OCI-M1 (cell line): ENCODE results near the gene POLA1.
A peak's percentile ranks its signal among the peaks of the same experiment; 100 is the strongest.

Source experiments
- DNase-seq: peaks from one replicate; lab custom pipeline; 2025; lab: John Stamatoyannopoulos, UW

POLA1 gene

GRCh38 chrX:25010784-25011588 is 317.3 kb downstream of the POLA1 start:
- no peak for DNase-seq

- no peak for DNase-seq
Measured at GRCh38 chrX:25011589-25012432, 318.1 kb downstream of the POLA1 start.

GRCh38 chrX:25012433-25012735 is 318.7 kb downstream of the POLA1 start:
- no peak for DNase-seq

GRCh38 chrX:25012793-25013631 is 319.3 kb downstream of the POLA1 start:
- DNase-seq, result peak; percentile 8

- no peak for DNase-seq
Measured at GRCh38 chrX:25013632-25014365, 320.1 kb downstream of the POLA1 start.

- no peak for DNase-seq
Measured at GRCh38 chrX:25014366-25014838, 320.7 kb downstream of the POLA1 start.

- peak; percentile 31 for DNase-seq
Measured at GRCh38 chrX:25015486-25016360, 322.0 kb downstream of the POLA1 start, which contains the start of gene ARX. TSS of gene ARX (minus strand) at chrX:25015965. CDS start at chrX:25015737, 228 bp downstream.

GRCh38 chrX:25016361-25016671 is 322.6 kb downstream of the POLA1 start:
- DNase-seq, result no peak

- DNase-seq, result no peak
Measured at GRCh38 chrX:25016938-25017598, 323.4 kb downstream of the POLA1 start.

- no peak for DNase-seq
Measured at GRCh38 chrX:25017667-25018247, 324.0 kb downstream of the POLA1 start.

GRCh38 chrX:25018682-25019081 is 325.0 kb downstream of the POLA1 start:
- DNase-seq, result no peak

GRCh38 chrX:25019707-25020390 is 326.1 kb downstream of the POLA1 start:
- no peak for DNase-seq

GRCh38 chrX:25020391-25020904 is 326.7 kb downstream of the POLA1 start:
- no peak for DNase-seq

- DNase-seq, result peak; percentile 47
Measured at GRCh38 chrX:25020905-25021449, 327.3 kb downstream of the POLA1 start.

GRCh38 chrX:25022499-25023325 is 329.0 kb downstream of the POLA1 start:
- DNase-seq, result no peak

GRCh38 chrX:25023908-25024307 is 330.2 kb downstream of the POLA1 start:
- no peak for DNase-seq

- DNase-seq, result no peak
Measured at GRCh38 chrX:25025615-25026014, 331.9 kb downstream of the POLA1 start.

- DNase-seq, result no peak
Measured at GRCh38 chrX:25026576-25026975, 332.9 kb downstream of the POLA1 start.
